IMR-90 (cell line): ENCODE measurements around the gene GNAS-AS1. TPM values are rescaled to one million over a fixed set of nuclear protein-coding genes. Genes with fewer than 3 reads are reported as not detected.

Source experiments
- ATAC-seq: fragments of 200-7000 bp; cut with Tn5 transposase; 2 replicates; pipeline ENCODE4 v1.9.1; 2020; ENCODE audit warnings: low read depth, mild to moderate bottlenecking, moderate library complexity
- BruUV-seq: library from RNA; stranded (reverse); fragments of 400-500 nt; replicated peaks from 2 replicates; lab custom pipeline; 2021; lab: Mats Ljungman, UMichigan
- CTCF ChIA-PET: fragments of 300-600 bp; formaldehyde crosslinking; extraction: SDS; loops from one replicate; lab custom pipeline; 2021; ENCODE audit warnings: antibody characterized with exemption; lab: Yijun Ruan, JAX
- POLR2A ChIA-PET: fragments of 300-600 bp; sonication (Branson Sonifier 250); formaldehyde crosslinking; loops from one replicate; lab custom pipeline; 2022; ENCODE audit warnings: antibody characterized with exemption; ENCODE audit not compliant: unreplicated experiment; lab: Charles Lee
- DNase-seq: peaks from one replicate; pipeline ENCODE4 v3.0.0; 2013
- H2AFZ ChIP-seq: replicated peaks from 2 replicates; pipeline ENCODE3; 2013; ENCODE audit warnings: low read length, mild to moderate bottlenecking; ENCODE audit not compliant: poor library complexity
- H2AK5ac ChIP-seq: 2 replicates; pipeline ENCODE4 v1.6.1; 2013; ENCODE audit warnings: low read depth, low read length, inconsistent platforms
- H2AK9ac ChIP-seq: replicated peaks from 2 replicates; pipeline ENCODE3; 2013; ENCODE audit warnings: mild to moderate bottlenecking, low read depth, low read length, moderate library complexity; ENCODE audit not compliant: poor library complexity
- H2BK120ac ChIP-seq: 2 replicates; pipeline ENCODE4 v1.6.1; 2013; ENCODE audit warnings: low read depth, low read length, inconsistent platforms
- H2BK15ac ChIP-seq: 3 replicates; pipeline ENCODE4 v1.6.1; 2013; ENCODE audit warnings: low read depth, low read length, inconsistent platforms
- H2BK20ac ChIP-seq: 2 replicates; pipeline ENCODE4 v1.6.1; 2013; ENCODE audit warnings: low read depth, mild to moderate bottlenecking, inconsistent platforms, low read length, moderate library complexity
- H2BK5ac ChIP-seq: 2 replicates; pipeline ENCODE4 v1.6.1; 2013; ENCODE audit warnings: mild to moderate bottlenecking, low read depth, low read length, inconsistent platforms; ENCODE audit not compliant: poor library complexity, severe bottlenecking
- H3K14ac ChIP-seq: replicated peaks from 2 replicates; pipeline ENCODE4 v1.6.1; 2013; ENCODE audit warnings: low read depth, low read length, inconsistent platforms
- H3K18ac ChIP-seq: 2 replicates; pipeline ENCODE4 v1.6.1; 2013; ENCODE audit warnings: low read depth, low read length, control low read depth
- H3K23ac ChIP-seq: 2 replicates; pipeline ENCODE4 v1.6.1; 2013; ENCODE audit warnings: low read depth, low read length, inconsistent platforms
- H3K27ac ChIP-seq: 2 replicates; pipeline ENCODE4 v1.5.1; 2013; ENCODE audit warnings: mild to moderate bottlenecking, control low read depth, low read length; ENCODE audit not compliant: insufficient read depth
- H3K27me3 ChIP-seq: 2 replicates; pipeline ENCODE4 v1.6.1; 2013; ENCODE audit warnings: low read length; ENCODE audit not compliant: control insufficient read depth, insufficient read depth
- H3K36me3 ChIP-seq: 2 replicates; pipeline ENCODE4 v1.6.1; 2013; ENCODE audit warnings: low read length, mixed read lengths; ENCODE audit not compliant: control insufficient read depth, insufficient read depth
- H3K4ac ChIP-seq: 2 replicates; pipeline ENCODE4 v1.6.1; 2013; ENCODE audit warnings: low read depth, low read length, inconsistent platforms
- H3K4me1 ChIP-seq: 2 replicates; pipeline ENCODE4 v1.6.1; 2013; ENCODE audit warnings: low read length, mixed read lengths; ENCODE audit not compliant: control insufficient read depth, insufficient read depth
- H3K4me2 ChIP-seq: 2 replicates; pipeline ENCODE4 v1.6.1; 2013; ENCODE audit warnings: low read depth, mild to moderate bottlenecking, control low read depth, low read length, moderate library complexity
- H3K4me3 ChIP-seq: 2 replicates; pipeline ENCODE4 v1.5.1; 2013; ENCODE audit warnings: low read depth, mild to moderate bottlenecking, control low read depth, low read length, moderate library complexity; ENCODE audit not compliant: insufficient read depth
- H3K56ac ChIP-seq: 2 replicates; pipeline ENCODE4 v1.6.1; 2013; ENCODE audit warnings: low read length, inconsistent platforms; ENCODE audit not compliant: insufficient read depth; ENCODE audit errors: extremely low read depth
- H3K79me1 ChIP-seq, 2 experiments: 2 replicates each; pipeline ENCODE4 v1.6.1; 2013; ENCODE audit warnings: low read length in 2 of 2, inconsistent platforms in 1 of 2, low read depth in 1 of 2
- H3K9ac ChIP-seq: 2 replicates; pipeline ENCODE4 v1.6.1; 2013; ENCODE audit warnings: low read depth, low read length, control low read depth
- H3K9me1 ChIP-seq: 2 replicates; pipeline ENCODE4 v1.6.1; 2013; ENCODE audit warnings: low read length, inconsistent platforms; ENCODE audit not compliant: insufficient read depth
- H3K9me3 ChIP-seq: 2 replicates; pipeline ENCODE4 v1.6.1; 2013; ENCODE audit warnings: low read length; ENCODE audit not compliant: control insufficient read depth, insufficient read depth
- H4K20me1 ChIP-seq: 2 replicates; pipeline ENCODE4 v1.6.1; 2013; ENCODE audit warnings: low read length, inconsistent platforms; ENCODE audit not compliant: insufficient read depth
- H4K5ac ChIP-seq: 2 replicates; pipeline ENCODE4 v1.6.1; 2013; ENCODE audit warnings: mild to moderate bottlenecking, low read depth, low read length, control low read depth
- H4K8ac ChIP-seq, 2 experiments: 2 replicates each; pipeline ENCODE4 v1.6.1; 2013; ENCODE audit warnings: low read depth in 2 of 2, low read length in 2 of 2, control low read depth in 1 of 2, inconsistent platforms in 1 of 2
- H4K91ac ChIP-seq: 2 replicates; pipeline ENCODE4 v1.6.1; 2013; ENCODE audit warnings: low read depth, low read length, inconsistent platforms; ENCODE audit not compliant: insufficient read depth
- BHLHE40 ChIP-seq: fragments of 150-350 bp; IDR thresholded peaks from 2 replicates; pipeline ENCODE4 v1.6.1; 2016; ENCODE audit warnings: mild to moderate bottlenecking, low read depth, low read length
- ELK1 ChIP-seq: fragments of 150-350 bp; IDR thresholded peaks from 2 replicates; pipeline ENCODE4 v1.6.1; 2016; ENCODE audit warnings: low read depth, mild to moderate bottlenecking, low read length, moderate library complexity, borderline replicate concordance
- MAFK ChIP-seq: IDR thresholded peaks from 2 replicates; pipeline ENCODE4 v1.6.1; 2012; ENCODE audit warnings: low read depth, low read length, improper control_type of control experiment
- MXI1 ChIP-seq: IDR thresholded peaks from 2 replicates; pipeline ENCODE4 v1.6.1; 2012; ENCODE audit warnings: low read depth, mild to moderate bottlenecking, low read length, moderate library complexity, borderline replicate concordance
- NFE2L2 ChIP-seq: fragments of 150-350 bp; IDR thresholded peaks from 2 replicates; pipeline ENCODE4 v1.6.1; 2016; ENCODE audit warnings: low read depth, mild to moderate bottlenecking, low read length
- POLR2A ChIP-seq: IDR thresholded peaks from 2 replicates; pipeline ENCODE4 v1.6.1; 2012; ENCODE audit warnings: mild to moderate bottlenecking, low read depth, low read length
- SMC3 ChIP-seq: fragments of 150-350 bp; IDR thresholded peaks from 2 replicates; pipeline ENCODE4 v1.6.1; 2016; ENCODE audit warnings: low read depth, mild to moderate bottlenecking, antibody characterized with exemption, low read length, moderate library complexity
- WGBS, 2 experiments: methylation state at CpG; one replicate each; pipeline versions ENCODE4 v1.1.5 to v1.1.7; 2013; ENCODE audit warnings: missing lambda C conversion rate in 2 of 2; ENCODE audit not compliant: insufficient read length in 1 of 2; ENCODE audit errors: extremely low coverage in 2 of 2; 5-methylcytosine and 5-hydroxymethylcytosine counted together
- dilution Hi-C: fragments of 300-500 bp; cut with HindIII; formaldehyde crosslinking; loops from one replicate; pipeline ENCODE4 v1.14.3; 2018; ENCODE audit warnings: low sequenced_read_pairs; ENCODE audit not compliant: unreplicated experiment
- in situ Hi-C: fragments of 300-500 bp; cut with MboI; formaldehyde crosslinking; loops from 3 replicates; pipeline ENCODE4 v1.14.3; 2019; ENCODE audit warnings: low sequenced_read_pairs, inconsistent platforms, mixed read lengths
- intact Hi-C: fragments of 100-400 bp; cut with micrococcal nuclease; formaldehyde crosslinking; loops from 2 replicates; pipeline ENCODE4 v1.10.0; 2022
- polyA plus RNA-seq, 3 experiments: library from polyadenylated mRNA; depleted of rRNA; stranded (reverse); fragments of >200 nt; gene quantifications; 2 replicates each; pipeline ENCODE4 v1.2.3, GENCODE V29; 2012; ENCODE audit warnings: low replicate concordance in 1 of 3
- total RNA-seq: library from RNA; depleted of rRNA; stranded (reverse); fragments of >200 nt; gene quantifications from 2 replicates; pipeline ENCODE4 v1.2.3, GENCODE V29; 2012

The GNAS-AS1 gene
- total and polyA plus RNA-seq, 2 of the 4 experiments (the other 2 are of a cell fraction), result 0.54 to 0.60 TPM

- ATAC-seq (no peak), DNase-seq (no peak)
- CTCF ChIA-PET, result interaction anchor here (0.6 to 1.4 kb wide), 2 partner anchors 14 to 216 kb away, joined by 3 read pairs; no protein-coding TSS in a partner anchor
- Histone ChIP-seq H3K27ac (no peak overlapping the region), H3K14ac (no peak overlapping the region), H2BK15ac (no peak overlapping the region), H3K4me2 (no peak overlapping the region), H3K4me3 (no peak overlapping the region), H3K79me1 (no peaks in the 10 kb centered on the region), H2BK20ac (no peak overlapping the region), H3K9ac (no peak overlapping the region), H3K27me3 (no peaks in the 10 kb centered on the region; the same call in none of the 2 replicates), H2BK120ac (no peak overlapping the region), H3K23ac (no peak overlapping the region), H4K20me1 (no peaks in the 10 kb centered on the region; the same call in 1 of the 2 replicates), H2AK5ac (no peak overlapping the region), H3K9me1 (no peaks in the 10 kb centered on the region; the same call in 1 of the 2 replicates), H3K36me3 (peaks cover 4% of the 10 kb centered on the region; the same call in 1 of the 2 replicates), H2AK9ac (no peak overlapping the region), H3K4ac (no peak overlapping the region), H3K18ac (no peak overlapping the region), H3K9me3 (no peaks in the 10 kb centered on the region), H3K56ac (no peak overlapping the region), H4K91ac (no peak overlapping the region), H4K8ac (no peak overlapping the region), H4K5ac (no peak overlapping the region), H3K4me1 (no peaks in the 10 kb centered on the region), H2BK5ac (no peak overlapping the region), H2AFZ (no peak overlapping the region)
- no peak for TF ChIP-seq POLR2A
- TF ChIP-seq SMC3, result no peak
- TF ChIP-seq NFE2L2, result no peak
- no peak for TF ChIP-seq MAFK
- TF ChIP-seq MXI1, result no peak
- no peak for TF ChIP-seq ELK1
- no peak for TF ChIP-seq BHLHE40
- in situ Hi-C loops, result no loop called here
- POLR2A ChIA-PET, result no interaction called here
- no CpG with 5 or more reads among the region's 2 CpGs for WGBS, 2 experiments
- no TSS peak for BruUV-seq
- intact Hi-C loops, result no loop called here
- dilution Hi-C loops, result no loop called here
These were observed 22.6 kb downstream of the GNAS-AS1 start for GRCh38 chr20:58828136-58828535.
